Measurements from ENCODE around the gene SEMA4D.

Gene SEMA4D

GRCh38 chr9:89462817-89463683, 34.9 kb downstream of the SEMA4D start:
- DNase-seq, result no peak

GRCh38 chr9:89462199-89462598, 35.7 kb downstream of the SEMA4D start:
- DNase-seq, result no peak

DNA sequence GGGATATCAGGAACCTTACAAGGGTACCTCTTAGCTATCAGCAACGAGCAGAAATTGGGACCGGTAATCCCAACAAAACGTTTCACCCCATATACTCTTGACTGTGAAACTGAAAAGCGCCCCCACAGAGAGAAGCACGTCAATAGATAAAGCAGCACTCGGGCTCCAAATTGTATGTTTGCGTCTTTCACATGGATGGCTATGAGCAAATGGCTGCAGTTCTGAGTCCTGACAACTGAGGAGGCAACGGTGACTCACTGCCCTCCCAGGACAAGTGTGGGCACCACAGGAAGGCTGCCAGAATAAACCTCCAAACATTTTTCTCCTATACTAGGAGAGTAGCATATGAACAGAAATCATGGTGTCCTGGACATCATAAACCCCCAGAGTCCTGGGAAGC, 36.6 kb downstream of the SEMA4D start:
- DNase-seq, result no peak

- no peak for DNase-seq
These were observed 37.4 kb downstream of the SEMA4D start for GRCh38 chr9:89460551-89460950.

DNA sequence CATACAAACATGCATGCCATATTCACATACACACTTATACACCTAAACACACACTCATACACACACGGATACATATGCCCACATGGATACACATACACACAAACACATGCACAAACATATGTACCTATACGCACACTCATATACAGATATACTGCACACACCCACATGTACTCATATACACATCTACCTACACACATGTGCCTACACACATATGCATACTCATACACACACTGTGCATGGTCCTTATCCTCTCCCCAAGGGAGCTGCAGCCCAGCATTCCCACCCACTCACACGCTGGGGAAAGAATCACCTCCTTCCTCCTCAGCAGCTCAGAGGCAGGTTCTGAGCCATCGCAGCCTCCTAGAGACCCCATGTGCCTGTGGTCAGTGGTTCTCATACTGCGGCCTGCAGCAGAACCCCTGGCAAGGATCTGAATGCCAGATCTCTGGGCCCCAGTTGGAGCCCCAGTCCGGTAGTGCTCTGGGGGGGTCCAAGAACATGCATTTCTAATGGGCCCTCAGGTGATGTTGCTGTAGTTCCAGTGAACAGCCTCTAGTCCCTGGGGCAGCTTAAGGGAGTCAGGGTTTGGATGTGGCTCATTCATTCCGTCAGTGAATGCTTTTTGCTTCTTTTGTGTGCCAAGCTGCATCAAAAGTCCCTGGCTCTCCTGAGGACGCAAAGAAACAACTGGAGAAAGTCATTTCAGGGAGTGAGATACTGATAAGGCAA, 39.0 kb downstream of the SEMA4D start:
- no peak for DNase-seq

DNA sequence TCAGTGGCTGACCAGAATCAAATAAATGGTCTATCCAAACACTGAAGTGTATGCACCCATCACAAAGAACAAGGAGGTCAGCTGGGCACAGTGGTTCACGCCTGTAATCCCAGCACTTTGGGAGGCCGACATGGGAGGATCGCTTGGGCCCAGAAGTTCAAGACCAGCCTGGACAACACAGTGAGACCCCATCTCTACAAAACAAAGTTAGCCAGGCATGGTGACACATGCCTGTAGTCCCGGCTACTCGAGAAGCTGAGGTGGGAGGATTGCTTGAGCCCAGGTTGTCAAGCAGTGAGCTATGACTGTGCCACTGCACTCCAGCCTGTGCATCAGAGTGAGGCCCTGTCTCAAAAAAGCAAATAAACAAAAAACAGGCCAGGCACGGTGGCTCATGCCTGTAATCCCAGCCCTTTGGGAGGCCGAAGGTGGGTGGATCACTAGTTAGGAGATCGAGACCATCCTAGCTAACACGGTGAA, 40.5 kb downstream of the SEMA4D start:
- DNase-seq, result no peak

- no peak for DNase-seq
These were observed 42.5 kb downstream of the SEMA4D start for GRCh38 chr9:89455356-89455824.

- DNase-seq, result no peak
These were observed 43.2 kb downstream of the SEMA4D start for GRCh38 chr9:89454498-89455355.

- DNase-seq, result no peak
These were observed 44.5 kb downstream of the SEMA4D start for GRCh38 chr9:89453452-89453851.

DNA sequence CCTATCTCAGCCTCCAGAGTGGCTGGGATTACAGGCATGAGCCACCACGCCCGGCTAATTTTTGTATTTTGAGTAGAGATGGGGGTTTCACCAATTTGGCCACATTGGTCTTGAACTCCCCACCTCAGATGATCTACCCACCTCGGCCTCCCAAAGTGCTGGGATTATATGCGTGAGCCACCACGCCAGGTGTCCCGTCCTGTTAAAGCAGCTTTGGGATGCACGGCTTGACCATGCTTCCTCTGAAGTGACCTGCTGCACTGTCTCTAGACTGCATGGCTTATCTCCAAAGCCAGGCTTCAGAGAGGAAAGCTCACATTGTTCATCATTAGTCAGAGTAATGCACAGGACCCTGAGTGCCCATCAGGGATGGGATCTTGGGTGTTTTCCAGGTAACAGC, 45.4 kb downstream of the SEMA4D start:
- no peak for DNase-seq

- DNase-seq, result no peak
These were observed 47.7 kb downstream of the SEMA4D start for GRCh38 chr9:89450213-89450612.

DNA sequence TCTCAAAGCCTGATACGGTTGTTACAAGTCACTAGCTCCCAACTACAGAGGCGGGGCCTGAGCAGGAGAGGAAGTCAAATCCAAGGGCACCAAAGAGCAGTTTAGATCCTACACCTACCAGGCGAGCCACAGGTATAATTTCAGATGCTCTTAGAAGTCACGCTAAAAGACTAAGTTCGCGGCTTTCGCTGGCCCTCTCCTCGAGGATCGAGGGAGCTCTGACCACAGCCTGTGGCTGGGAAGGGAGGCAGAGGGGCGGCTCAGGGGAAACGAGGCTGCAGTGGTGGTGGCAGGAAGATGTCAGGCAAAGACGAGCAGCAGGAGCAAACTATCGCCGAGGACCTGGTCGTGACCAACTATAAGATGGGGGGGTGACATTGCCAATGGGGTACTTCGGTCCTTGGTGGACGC, 48.6 kb downstream of the SEMA4D start:
- DNase-seq, result no peak

DNA sequence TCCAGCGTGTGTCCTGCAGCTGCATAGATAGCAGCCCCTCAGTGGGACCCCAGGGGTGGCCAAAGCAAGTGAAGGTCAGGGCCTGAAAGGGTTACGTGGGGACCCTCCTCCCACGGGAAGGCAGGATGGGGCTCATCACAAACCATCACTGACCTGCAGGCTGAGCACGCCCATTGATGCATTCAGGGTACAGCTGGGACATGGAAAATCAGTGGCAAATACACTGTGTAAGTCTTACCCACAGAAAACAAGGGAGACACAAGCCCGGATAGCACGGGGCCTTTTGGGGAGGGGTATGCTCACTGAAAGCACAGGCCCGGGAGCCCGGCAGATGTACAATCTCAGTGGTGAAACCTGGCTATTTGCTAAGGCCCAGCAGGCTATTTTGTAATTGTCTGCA, 49.1 kb downstream of the SEMA4D start:
- no peak for DNase-seq

DNA sequence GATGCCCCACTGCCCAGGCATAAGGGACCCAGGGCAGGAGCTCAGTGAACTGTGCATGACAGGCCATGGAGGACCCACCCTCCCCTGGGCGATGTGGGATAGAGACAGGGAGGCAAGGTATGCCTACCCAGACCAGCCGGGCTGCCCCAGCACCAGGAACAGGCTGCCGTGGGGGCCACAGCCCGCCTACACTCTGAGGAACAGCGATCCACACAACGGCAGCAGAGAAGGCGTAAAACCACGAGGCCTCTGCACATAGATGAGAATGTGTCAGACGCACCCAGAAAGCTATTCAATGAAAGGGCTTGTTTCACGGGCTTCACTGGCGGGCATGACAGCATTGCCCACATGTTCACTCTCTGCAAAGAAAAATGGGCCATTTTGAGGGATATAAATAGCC, 49.5 kb downstream of the SEMA4D start:
- DNase-seq, result no peak

DNA sequence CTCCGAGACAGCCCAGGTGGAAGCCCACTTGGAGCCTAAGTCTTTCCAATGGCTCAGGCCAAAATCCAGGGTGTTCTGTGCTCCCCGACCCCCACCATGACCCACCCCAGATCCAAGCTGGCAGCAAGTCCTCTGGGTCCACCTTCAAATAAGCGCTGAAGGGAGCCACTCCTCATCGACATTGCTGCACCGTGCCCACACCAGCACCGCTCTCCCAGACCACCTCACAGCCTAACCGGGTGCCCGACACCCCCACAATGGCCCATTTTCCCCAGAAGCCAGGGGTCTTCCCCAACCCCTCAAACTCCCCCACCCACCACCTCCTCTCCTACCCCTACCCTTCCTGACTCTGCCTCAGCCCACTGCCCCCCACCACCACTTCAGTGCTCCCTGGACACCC, 50.5 kb downstream of the SEMA4D start:
- no peak for DNase-seq

DNA sequence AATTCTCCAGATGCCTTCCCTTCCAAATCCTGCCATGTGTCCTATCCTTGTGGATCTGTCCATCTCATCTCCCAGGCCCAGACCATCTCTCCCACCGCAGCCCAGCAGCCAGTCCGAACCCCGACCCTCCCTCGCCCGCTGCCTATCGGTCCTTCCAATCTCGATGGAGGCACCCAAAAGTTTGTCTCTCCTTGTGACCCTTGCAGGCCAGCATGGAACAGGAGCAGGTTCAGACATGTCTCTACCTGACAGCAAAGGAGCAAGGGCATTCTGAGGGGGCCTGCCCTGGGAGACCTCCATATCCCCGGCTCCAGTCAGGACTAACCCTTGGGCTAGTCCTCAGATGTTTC, 51.0 kb downstream of the SEMA4D start:
- DNase-seq, result no peak

GRCh38 chr9:89446261-89446960, 51.5 kb downstream of the SEMA4D start:
- DNase-seq, result no peak

- no peak for DNase-seq
These were observed 52.1 kb downstream of the SEMA4D start for GRCh38 chr9:89445801-89446251.

GRCh38 chr9:89444925-89445765, 52.8 kb downstream of the SEMA4D start:
- DNase-seq, result no peak

DNA sequence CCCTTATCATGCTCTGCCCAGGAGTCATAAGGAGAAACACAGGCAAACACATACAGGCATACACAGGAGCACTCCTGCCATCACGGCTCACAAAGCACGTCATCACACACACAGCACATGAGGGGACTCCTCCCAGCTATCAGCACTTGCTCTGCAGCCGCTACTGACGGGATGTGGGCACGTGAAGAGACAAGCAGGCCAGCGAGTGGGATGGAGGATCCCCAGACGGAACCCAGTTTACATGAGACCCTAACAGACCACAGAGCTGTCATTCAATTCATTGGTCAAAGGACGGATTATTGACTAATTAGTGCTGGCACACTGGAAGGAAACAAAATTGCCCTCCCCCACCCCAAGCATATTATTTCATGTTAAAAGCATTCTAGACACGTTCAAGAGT, 53.6 kb downstream of the SEMA4D start:
- DNase-seq, result no peak

All from femur (tissue), 1 donor.